ENCODE results near the gene OR5I1. TPM values are rescaled to one million over a fixed set of nuclear protein-coding genes. Genes with fewer than 3 reads are reported as not detected.

The OR5I1 gene
- total RNA-seq: not detected

GRCh38 chr11:55936300-55936699, at the start of gene OR5I1:
OR5I1 (minus strand) TSS chr11:55936400; CDS start chr11:55936400, 0 bp downstream.
- H3K27ac ChIP-seq: no peak within 1 kb of the TSS
- H3K4me3 ChIP-seq: no peak within 1 kb of the TSS
- no peak for DNase-seq (ENCODE audit: extremely low spot score in 2 of 2)
- H3K27me3 ChIP-seq: no peaks in the 10 kb centered on the region
- TF ChIP-seq POLR2AphosphoS5 (IDR thresholded peaks at IDR 0.05; ENCODE audit: insufficient read depth in 1 of 2, low read depth in 1 of 2) (no peak), POLR2A (IDR thresholded peaks at IDR 0.05) (no peak)
- H3K4me1 ChIP-seq: no peaks in the 10 kb centered on the region
- H3K36me3 ChIP-seq: no peaks in the 10 kb centered on the region
- intact Hi-C loops (cut with DNase I): no loop called here
- no peaks in the 10 kb centered on the region for H3K9me3 ChIP-seq

DNA sequence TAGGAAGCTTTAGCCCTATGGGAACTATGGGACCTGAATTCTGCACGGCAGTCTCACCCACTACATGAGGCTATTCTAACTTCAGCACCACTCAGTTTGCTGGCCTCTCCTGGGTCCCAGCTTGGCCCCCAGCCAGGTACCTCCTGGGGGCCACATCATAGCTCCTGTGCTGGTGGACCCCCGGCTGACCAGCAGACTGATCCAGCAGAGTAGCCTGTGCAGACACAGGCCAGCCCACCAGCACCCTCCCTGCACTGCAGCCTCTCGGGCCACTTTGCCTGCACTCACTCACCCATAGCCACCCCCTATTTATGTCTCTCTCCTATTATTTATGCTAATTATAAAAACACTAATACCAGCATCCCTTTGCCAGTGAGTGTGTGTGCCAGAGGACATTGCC, 34.7 kb upstream of the OR5I1 start:
- DNase-seq (ENCODE audit: extremely low spot score in 2 of 2): no peak
- H3K4me1 ChIP-seq: no peaks in the 10 kb centered on the region
- no peak overlapping the region for H3K4me3 ChIP-seq
- no peak overlapping the region for H3K27ac ChIP-seq
- H3K27me3 ChIP-seq: no peaks in the 10 kb centered on the region
- H3K9me3 ChIP-seq: no peaks in the 10 kb centered on the region
- TF ChIP-seq POLR2AphosphoS5 (IDR thresholded peaks at IDR 0.05; ENCODE audit: insufficient read depth in 1 of 2, low read depth in 1 of 2): no peak
- no peak for TF ChIP-seq POLR2A (IDR thresholded peaks at IDR 0.05)
- no peak for TF ChIP-seq CTCF (IDR thresholded peaks at IDR 0.05)
- intact Hi-C loops (cut with DNase I): no loop called here
- H3K36me3 ChIP-seq: no peaks in the 10 kb centered on the region

DNA sequence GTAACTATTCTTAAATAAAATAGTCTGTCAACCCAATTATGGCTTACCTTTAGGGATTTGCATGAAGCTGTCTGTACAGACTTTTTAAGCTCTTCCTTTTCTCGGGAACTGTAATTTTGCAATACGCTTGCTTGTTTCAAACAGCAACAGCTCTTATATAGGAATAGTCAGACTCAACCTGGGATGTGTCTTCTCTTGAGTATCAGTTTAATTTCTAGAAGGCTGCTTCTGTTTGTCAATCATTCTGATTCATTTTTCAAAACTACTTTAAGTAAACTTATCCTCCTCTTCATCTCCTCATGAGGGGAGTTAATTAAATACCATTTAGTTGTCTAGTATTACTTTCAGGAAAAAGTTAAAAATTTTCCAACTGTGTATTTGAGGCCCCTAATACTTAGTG, 33.6 kb upstream of the OR5I1 start, which contains the start of gene OR10AG1:
Gene OR10AG1, minus strand, starts transcription at position 101 of the 400 bp plus-strand sequence. Its CDS starts 38 bp downstream, at position 63.
- intact Hi-C loops (cut with DNase I): no loop called here
- no peaks in the 10 kb centered on the region for H3K4me1 ChIP-seq

GRCh38 chr11:55967914-55968313, 31.7 kb upstream of the OR5I1 start:
- TF ChIP-seq POLR2A (IDR thresholded peaks at IDR 0.05) (no peak), CTCF (IDR thresholded peaks at IDR 0.05) (no peak), POLR2AphosphoS5 (IDR thresholded peaks at IDR 0.05; ENCODE audit: insufficient read depth in 1 of 2, low read depth in 1 of 2) (no peak)

More for the DNA sequence above, 33.6 kb upstream of the OR5I1 start, which contains the start of gene OR10AG1:
- Histone ChIP-seq H3K9me3 (no peaks in the 10 kb centered on the region), H3K36me3 (no peaks in the 10 kb centered on the region), H3K27me3 (no peaks in the 10 kb centered on the region), H3K4me3 (no peak within 1 kb of the TSS), H3K27ac (no peak within 1 kb of the TSS)
- no peak for DNase-seq (ENCODE audit: extremely low spot score in 2 of 2)
- TF ChIP-seq POLR2A (IDR thresholded peaks at IDR 0.05): no peak
- no peak for TF ChIP-seq CTCF (IDR thresholded peaks at IDR 0.05)
- no peak for TF ChIP-seq POLR2AphosphoS5 (IDR thresholded peaks at IDR 0.05; ENCODE audit: insufficient read depth in 1 of 2, low read depth in 1 of 2)

DNA sequence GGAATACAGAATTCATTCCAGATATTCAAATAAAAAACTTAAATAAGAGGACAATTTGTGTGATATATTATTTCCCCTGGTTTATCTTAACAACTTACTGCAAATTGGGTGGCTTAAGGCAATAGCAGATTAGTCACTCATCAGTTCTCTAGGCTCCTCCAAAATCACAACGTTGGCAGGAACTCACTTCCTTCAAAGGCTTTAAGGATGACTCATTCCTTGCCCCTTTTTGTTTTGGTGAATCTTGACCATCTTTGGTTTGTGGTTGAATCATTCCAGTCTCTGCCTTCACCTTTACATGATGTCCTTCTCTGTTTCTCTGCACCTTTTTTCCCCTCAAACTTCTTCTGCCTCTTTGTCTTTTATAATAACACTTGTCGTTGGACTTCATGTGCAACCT, 30.2 kb upstream of the OR5I1 start:
- no peaks in the 10 kb centered on the region for H3K4me1 ChIP-seq
- intact Hi-C loops (cut with DNase I): no loop called here
- no peaks in the 10 kb centered on the region for H3K36me3 ChIP-seq
- H3K4me3 ChIP-seq: no peak overlapping the region
- TF ChIP-seq POLR2A (IDR thresholded peaks at IDR 0.05) (no peak), CTCF (IDR thresholded peaks at IDR 0.05) (no peak), POLR2AphosphoS5 (IDR thresholded peaks at IDR 0.05; ENCODE audit: insufficient read depth in 1 of 2, low read depth in 1 of 2) (no peak)
- no peaks in the 10 kb centered on the region for H3K9me3 ChIP-seq
- DNase-seq (ENCODE audit: extremely low spot score in 2 of 2): no peak
- no peak overlapping the region for H3K27ac ChIP-seq
- H3K27me3 ChIP-seq: no peaks in the 10 kb centered on the region

More at GRCh38 chr11:55967914-55968313, 31.7 kb upstream of the OR5I1 start:
- Histone ChIP-seq H3K4me1 (no peaks in the 10 kb centered on the region), H3K4me3 (no peak overlapping the region), H3K27me3 (no peaks in the 10 kb centered on the region), H3K9me3 (no peaks in the 10 kb centered on the region), H3K27ac (no peak overlapping the region), H3K36me3 (no peaks in the 10 kb centered on the region)
- intact Hi-C loops (cut with DNase I): no loop called here
- no peak for DNase-seq (ENCODE audit: extremely low spot score in 2 of 2)

All from vagina (tissue), 2 donors.